Activated CD8-positive, alpha-beta T cell treated with anti-CD3 and anti-CD28 coated beads, Interleukin-2, amount 10 ng/mL, durations not matched to agents 7 days and 5 days (primary cell): ENCODE measurements around the gene FCRL2. TPM values are rescaled to one million over a fixed set of nuclear protein-coding genes. Genes with fewer than 3 reads are reported as not detected.
"Not testable (repeated sequence)": the region's sequence is repeated elsewhere in the genome, so short reads cannot be mapped to it uniquely, and the experiment has no call there.

Experiments used
- ATAC-seq: fragments of 150-1000 bp; cut with Tn5 transposase; one replicate; pipeline ENCODE4 v1.10.0; 2021; ENCODE audit warnings: moderate library complexity
- CTCF ChIA-PET: fragments of 350-600 bp; sonication (Branson Sonifier 250); formaldehyde crosslinking; loops from one replicate; lab custom pipeline; 2021; ENCODE audit warnings: antibody characterized with exemption; lab: Charles Lee
- POLR2A ChIA-PET: fragments of 350-600 bp; sonication (Branson Sonifier 250); formaldehyde crosslinking; loops from one replicate; lab custom pipeline; 2021; ENCODE audit warnings: antibody characterized with exemption; lab: Charles Lee
- DNase-seq: peaks from one replicate; pipeline ENCODE4 v3.0.0-alpha.2; 2020
- H3K27ac Mint-ChIP-seq: one replicate; pipeline ENCODE4 v1.8.0; 2021; ENCODE audit warnings: mild to moderate bottlenecking, mixed read lengths
- H3K27me3 Mint-ChIP-seq: one replicate; pipeline ENCODE4 v1.8.0; 2021; ENCODE audit warnings: low read depth, mixed read lengths
- H3K36me3 Mint-ChIP-seq: one replicate; pipeline ENCODE4 v1.8.0; 2021; ENCODE audit warnings: low read depth, mixed read lengths
- H3K4me1 Mint-ChIP-seq: one replicate; pipeline ENCODE4 v1.8.0; 2021; ENCODE audit warnings: low read depth, mixed read lengths
- H3K4me3 Mint-ChIP-seq: one replicate; pipeline ENCODE4 v1.8.0; 2021; ENCODE audit warnings: mild to moderate bottlenecking, mixed read lengths
- H3K9me3 Mint-ChIP-seq: one replicate; pipeline ENCODE4 v1.8.0; 2022; ENCODE audit warnings: mixed read lengths; ENCODE audit not compliant: insufficient read depth
- total RNA-seq, 2 experiments: library from RNA; stranded (reverse); gene quantifications; one replicate each; pipeline ENCODE4 v1.2.3, GENCODE V29; 2021

The FCRL2 gene
- total RNA-seq, 2 experiments from 2014 or later, result not detected

DNA sequence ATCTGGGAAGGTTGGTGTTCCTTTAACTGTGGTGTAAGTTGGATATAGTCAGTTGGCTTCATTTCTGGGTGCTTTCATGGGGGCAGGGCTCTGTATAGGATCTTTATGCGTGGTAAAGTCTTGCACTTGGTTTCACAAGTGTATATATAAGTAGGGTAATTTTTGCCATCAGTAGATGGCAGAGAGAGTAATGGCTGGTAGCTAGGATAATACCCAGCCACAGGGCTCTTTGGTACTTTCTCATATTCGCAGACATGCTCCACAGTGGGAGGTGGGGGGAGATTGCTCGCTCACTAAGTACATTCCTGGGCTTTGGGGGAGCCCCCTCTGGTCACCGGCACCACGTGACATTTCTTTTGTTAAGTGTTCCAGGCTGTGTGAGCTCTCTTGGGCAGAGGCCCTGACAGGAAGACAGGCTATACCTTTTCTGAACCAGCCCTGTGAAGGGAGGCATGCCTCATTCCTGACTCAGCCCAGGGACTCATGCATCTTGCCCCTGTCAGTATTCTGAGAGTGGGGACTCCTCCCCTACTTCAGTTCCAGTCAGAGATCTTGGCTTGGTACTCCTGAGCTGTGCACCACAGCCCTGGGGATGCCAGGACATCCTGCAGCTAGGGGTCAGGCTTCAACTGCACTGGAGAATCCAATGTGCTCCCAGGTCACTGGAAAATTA is 37.6 kb downstream of the FCRL2 start:
- Mint-ChIP-seq H3K36me3 (no peaks in the 10 kb centered on the region), H3K4me1 (no peaks in the 10 kb centered on the region), H3K27ac (no peak overlapping the region), H3K4me3 (no peak overlapping the region), H3K27me3 (peaks cover 3% of the 10 kb centered on the region), H3K9me3 (no peaks in the 10 kb centered on the region)
- DNase-seq (no peak), ATAC-seq (no peak)
- POLR2A ChIA-PET, result no interaction called here
- CTCF ChIA-PET, result no interaction called here

DNA sequence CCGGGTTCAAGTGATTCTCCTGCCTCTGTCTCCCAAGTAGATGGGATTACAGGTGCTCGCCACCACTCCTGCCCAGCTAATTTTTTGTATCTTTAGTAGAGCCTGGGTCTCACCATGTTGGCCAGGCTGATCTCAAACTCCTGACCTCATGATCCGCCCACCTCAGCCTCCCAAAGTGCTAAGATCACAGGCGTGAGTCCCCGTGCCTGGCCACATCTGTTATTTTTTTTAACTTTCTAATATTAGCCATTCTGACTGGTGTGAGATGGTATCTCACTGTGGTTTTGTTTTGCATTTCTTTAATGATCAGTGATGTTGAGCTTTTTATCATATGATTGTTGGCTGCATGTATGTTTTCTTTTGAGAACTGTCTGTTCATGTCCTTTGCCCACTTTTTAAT is 40.9 kb downstream of the FCRL2 start:
- H3K4me3 Mint-ChIP-seq, CTCF ChIA-PET, H3K9me3 Mint-ChIP-seq, H3K4me1 Mint-ChIP-seq, DNase-seq, H3K36me3 Mint-ChIP-seq, POLR2A ChIA-PET, H3K27me3 Mint-ChIP-seq, H3K27ac Mint-ChIP-seq, ATAC-seq: not testable (repeated sequence)

GRCh38 chr1:157734321-157734720 is 42.6 kb downstream of the FCRL2 start:
- ChIA-PET CTCF (no interaction called here), POLR2A (no interaction called here)
- Mint-ChIP-seq H3K36me3 (no peaks in the 10 kb centered on the region), H3K4me1 (no peaks in the 10 kb centered on the region), H3K4me3 (no peak overlapping the region), H3K9me3 (no peaks in the 10 kb centered on the region), H3K27me3 (no peaks in the 10 kb centered on the region), H3K27ac (no peak overlapping the region)
- ATAC-seq (no peak), DNase-seq (no peak)

- ATAC-seq (no peak), DNase-seq (no peak)
- Mint-ChIP-seq H3K27me3 (no peaks in the 10 kb centered on the region), H3K36me3 (no peaks in the 10 kb centered on the region), H3K4me3 (no peak overlapping the region), H3K4me1 (no peaks in the 10 kb centered on the region), H3K9me3 (no peaks in the 10 kb centered on the region), H3K27ac (no peak overlapping the region)
- POLR2A ChIA-PET, result no interaction called here
- CTCF ChIA-PET, result interaction anchor here (1.3 kb wide), 1 partner anchor 8 kb away, joined by 4 read pairs; no protein-coding TSS in a partner anchor
These were observed 44.2 kb downstream of the FCRL2 start for GRCh38 chr1:157732755-157733154.

GRCh38 chr1:157725221-157725577 is 51.7 kb downstream of the FCRL2 start:
- Mint-ChIP-seq H3K9me3 (peaks cover 3% of the 10 kb centered on the region), H3K27ac (no peak overlapping the region), H3K27me3 (no peaks in the 10 kb centered on the region), H3K4me3 (no peak overlapping the region), H3K36me3 (peaks cover 5% of the 10 kb centered on the region), H3K4me1 (peaks cover 3% of the 10 kb centered on the region)
- CTCF ChIA-PET, result interaction anchor here (1.6 kb wide), 1 partner anchor 8 kb away, joined by 4 read pairs; no protein-coding TSS in a partner anchor
- no peak for ATAC-seq
- POLR2A ChIA-PET, result no interaction called here
- no peak for DNase-seq

DNA sequence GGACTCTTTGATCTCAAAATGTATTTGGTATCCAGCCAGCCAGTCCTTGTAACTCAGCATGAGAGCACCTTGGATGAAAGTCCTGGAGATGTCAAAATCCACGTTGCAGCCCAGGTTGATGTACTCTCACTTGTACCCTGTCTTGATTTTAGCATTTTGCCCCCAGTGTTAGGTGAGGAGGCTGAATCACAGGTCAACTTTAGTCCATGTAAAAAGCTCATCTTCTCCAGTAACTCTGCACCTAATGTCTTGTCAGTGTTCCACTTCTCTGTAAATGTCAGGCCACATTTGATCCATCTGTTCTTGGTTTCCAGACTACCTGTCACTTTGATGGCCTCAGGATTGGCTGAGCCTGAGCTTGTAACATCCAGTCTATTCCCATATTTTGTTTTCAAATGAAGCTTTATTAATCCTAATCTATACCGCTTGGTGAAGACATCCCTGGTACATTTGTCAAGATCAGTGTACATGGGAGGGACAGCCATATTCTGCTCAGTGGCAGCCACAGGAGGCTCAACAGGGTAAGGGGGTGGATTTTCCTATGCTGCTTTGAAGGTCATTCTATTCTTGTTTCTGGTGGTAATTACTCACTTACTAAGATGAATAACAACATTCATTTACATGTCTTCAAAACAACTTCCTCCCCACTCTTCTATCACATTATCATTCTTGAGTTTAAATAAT is 52.3 kb downstream of the FCRL2 start:
- ATAC-seq, result no peak

DNA sequence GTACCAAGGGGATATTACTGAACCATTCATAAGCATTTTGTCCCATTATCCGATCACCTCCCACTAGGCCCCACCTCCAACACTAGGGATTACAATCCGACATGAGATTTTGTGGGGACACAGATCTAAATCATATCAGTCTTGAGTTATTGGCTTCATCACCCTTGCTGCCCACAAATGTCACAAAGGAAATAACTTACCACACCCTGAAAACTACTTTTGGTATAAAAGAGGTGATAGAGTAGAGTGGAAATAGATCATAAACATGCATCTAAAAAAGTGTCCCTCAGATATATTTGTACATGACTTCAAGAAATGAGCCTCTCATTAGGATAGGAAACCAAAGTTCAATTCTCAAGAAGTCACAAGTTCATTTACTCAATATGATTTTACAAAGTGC is 53.8 kb downstream of the FCRL2 start:
- ATAC-seq (no peak), DNase-seq (no peak)
- Mint-ChIP-seq H3K36me3 (peaks cover 5% of the 10 kb centered on the region), H3K4me1 (peaks cover 3% of the 10 kb centered on the region), H3K4me3 (no peak overlapping the region), H3K27ac (no peak overlapping the region), H3K9me3 (peaks cover 3% of the 10 kb centered on the region), H3K27me3 (peaks cover 3% of the 10 kb centered on the region)
- ChIA-PET CTCF (no interaction called here), POLR2A (no interaction called here)

More for the DNA sequence above, 52.3 kb downstream of the FCRL2 start:
- no peak overlapping the region for H3K4me3 Mint-ChIP-seq
- peaks cover 5% of the 10 kb centered on the region for H3K36me3 Mint-ChIP-seq
- peak overlapping the region; percentile 16 for H3K27ac Mint-ChIP-seq
- DNase-seq, result no peak
- H3K9me3 Mint-ChIP-seq, result peaks cover 3% of the 10 kb centered on the region
- peaks cover 3% of the 10 kb centered on the region for H3K4me1 Mint-ChIP-seq
- peaks cover under 1% of the 10 kb centered on the region for H3K27me3 Mint-ChIP-seq
- ChIA-PET POLR2A (no interaction called here), CTCF (interaction anchor here (1.6 kb wide), 1 partner anchor 8 kb away, joined by 4 read pairs; no protein-coding TSS in a partner anchor)

GRCh38 chr1:157721985-157722384 is 54.9 kb downstream of the FCRL2 start:
- DNase-seq (no peak), ATAC-seq (no peak)
- peaks cover 3% of the 10 kb centered on the region for H3K27me3 Mint-ChIP-seq
- peaks cover 3% of the 10 kb centered on the region for H3K9me3 Mint-ChIP-seq
- H3K4me3 Mint-ChIP-seq, result no peak overlapping the region
- CTCF ChIA-PET, result no interaction called here
- no peak overlapping the region for H3K27ac Mint-ChIP-seq
- H3K36me3 Mint-ChIP-seq, result peaks cover 5% of the 10 kb centered on the region
- POLR2A ChIA-PET, result no interaction called here
- peaks cover 3% of the 10 kb centered on the region for H3K4me1 Mint-ChIP-seq

GRCh38 chr1:157715736-157716135 is 61.2 kb downstream of the FCRL2 start:
- ATAC-seq (no peak), DNase-seq (no peak)
- H3K4me1 Mint-ChIP-seq, result no peaks in the 10 kb centered on the region
- H3K27ac Mint-ChIP-seq, result no peak overlapping the region
- H3K27me3 Mint-ChIP-seq, result peaks cover 3% of the 10 kb centered on the region
- peaks cover 1% of the 10 kb centered on the region for H3K9me3 Mint-ChIP-seq
- no peak overlapping the region for H3K4me3 Mint-ChIP-seq
- no peaks in the 10 kb centered on the region for H3K36me3 Mint-ChIP-seq
- ChIA-PET POLR2A (no interaction called here), CTCF (no interaction called here)

- Mint-ChIP-seq H3K9me3 (no peaks in the 10 kb centered on the region), H3K36me3 (no peaks in the 10 kb centered on the region), H3K27ac (no peak overlapping the region), H3K4me3 (no peak overlapping the region), H3K4me1 (no peaks in the 10 kb centered on the region), H3K27me3 (no peaks in the 10 kb centered on the region)
- ChIA-PET CTCF (interaction anchor here (0.8 kb wide), 1 partner anchor 10 kb away, joined by 3 read pairs; no protein-coding TSS in a partner anchor), POLR2A (no interaction called here)
- no peak for ATAC-seq
- no peak for DNase-seq
These were observed 65.1 kb downstream of the FCRL2 start for GRCh38 chr1:157711802-157712201.

DNA sequence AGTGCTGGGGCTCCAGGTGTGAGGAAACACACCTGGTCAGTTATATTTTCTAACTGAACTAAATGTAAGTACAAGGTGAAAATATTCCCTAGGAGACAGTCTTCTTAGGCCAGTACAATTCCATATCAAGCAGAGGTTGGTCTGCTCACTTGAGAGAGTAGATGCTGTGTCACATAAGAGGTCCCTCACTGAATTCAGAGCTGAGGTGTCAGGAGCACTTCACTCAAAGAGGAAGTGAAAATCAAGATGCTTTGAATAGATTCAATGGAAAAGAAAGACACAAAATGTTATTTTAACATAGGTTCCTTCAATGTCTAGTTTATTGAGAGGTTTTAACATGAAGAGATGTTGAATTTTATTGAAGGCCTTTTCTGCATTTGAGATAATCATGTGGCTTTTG is 72.1 kb downstream of the FCRL2 start:
- Mint-ChIP-seq H3K27ac (no peak overlapping the region), H3K27me3 (peaks cover 2% of the 10 kb centered on the region), H3K9me3 (no peaks in the 10 kb centered on the region), H3K4me3 (no peak overlapping the region), H3K36me3 (no peaks in the 10 kb centered on the region), H3K4me1 (no peaks in the 10 kb centered on the region)
- POLR2A ChIA-PET, result no interaction called here
- no peak for ATAC-seq
- no peak for DNase-seq
- CTCF ChIA-PET, result no interaction called here

GRCh38 chr1:157703981-157704380 is 73.0 kb downstream of the FCRL2 start:
- H3K27ac Mint-ChIP-seq, result no peak overlapping the region
- H3K36me3 Mint-ChIP-seq, result no peaks in the 10 kb centered on the region
- no peaks in the 10 kb centered on the region for H3K4me1 Mint-ChIP-seq
- CTCF ChIA-PET, result no interaction called here
- ATAC-seq, result no peak
- H3K9me3 Mint-ChIP-seq, result no peaks in the 10 kb centered on the region
- no peak for DNase-seq
- H3K4me3 Mint-ChIP-seq, result no peak overlapping the region
- H3K27me3 Mint-ChIP-seq, result peaks cover 6% of the 10 kb centered on the region
- POLR2A ChIA-PET, result no interaction called here
